Hindlimb muscle (tissue), 1 donor: ENCODE data around the gene PLXND1. TPM values are rescaled to one million over a fixed set of nuclear protein-coding genes. Genes with fewer than 3 reads are reported as not detected.

Experiments used
- polyA plus RNA-seq: library from polyadenylated mRNA; unstranded; fragments of 120-200 nt; gene quantifications from one replicate; pipeline ENCODE4 v1.2.1, GENCODE V29; 2013; ENCODE audit not compliant: insufficient read length

Gene PLXND1
- polyA plus RNA-seq, 1 donor, result 154 TPM

Other genes starting within 250 kb of the PLXND1 start
- 0.13 TPM for gene EFCAB12, start 178.0 kb downstream of the PLXND1 start, polyA plus RNA-seq
- 27.1 TPM for gene MBD4, start 166.7 kb downstream of the PLXND1 start, polyA plus RNA-seq
- 41.2 TPM for gene IFT122, start 166.5 kb downstream of the PLXND1 start, polyA plus RNA-seq
- 0.10 TPM for gene RHO, start 78.0 kb downstream of the PLXND1 start, polyA plus RNA-seq
- gene H1-8, start 63.5 kb downstream of the PLXND1 start, polyA plus RNA-seq, result not detected